HepG2 (cell line): ENCODE results near the gene TIGAR. TPM values are rescaled to one million over a fixed set of nuclear protein-coding genes. Genes with fewer than 3 reads are reported as not detected.

Experiments
- ATAC-seq: fragments of 200-7000 bp; cut with Tn5 transposase; 3 replicates; pipeline ENCODE4 v1.9.1; 2020; ENCODE audit warnings: mild to moderate bottlenecking, moderate library complexity
- BruUV-seq: library from RNA; stranded (reverse); fragments of 400-500 nt; replicated peaks from 2 replicates; lab custom pipeline; 2021; lab: Mats Ljungman, UMichigan
- CTCF ChIA-PET: fragments of 300-600 bp; formaldehyde crosslinking; extraction: SDS; loops from one replicate; lab custom pipeline; 2021; ENCODE audit warnings: low total read pairs, inconsistent platforms, low intra/inter-chr PET ratio; lab: Yijun Ruan, JAX
- POLR2A ChIA-PET: fragments of 350-600 bp; sonication (Branson Sonifier 250); formaldehyde crosslinking; loops from one replicate; lab custom pipeline; 2020; ENCODE audit warnings: antibody characterized with exemption, inconsistent platforms; lab: Yijun Ruan, JAX
- DNase-seq: peaks from one replicate; pipeline ENCODE4 v3.0.0-alpha.2; 2015; ENCODE audit warnings: low spot score
- FAIRE-seq: peaks from 3 replicates; lab custom pipeline; 2011; peaks lifted over from hg19 to GRCh38; lab: Jason Lieb, UNC
- H2AFZ ChIP-seq: one replicate; pipeline ENCODE4 v1.6.1; 2011; ENCODE audit warnings: low read length, inconsistent platforms
- H3K27ac ChIP-seq: fragments of 300-600 bp; 3 replicates; pipeline ENCODE4 v1.8.0; 2011; ENCODE audit warnings: mixed run types, mild to moderate bottlenecking, mixed read lengths, low read length, inconsistent platforms; ENCODE audit not compliant: insufficient read depth; ENCODE audit errors: extremely low read length
- H3K27me3 ChIP-seq, 2 experiments: fragments of 200-600 bp in 1 of 2; 2 replicates in 1 of 2; 3 replicates in 1 of 2; pipeline versions ENCODE4 v1.6.0 to v1.8.0; 2011; ENCODE audit warnings: low read length in 2 of 2, mild to moderate bottlenecking in 2 of 2, moderate library complexity in 2 of 2, inconsistent platforms in 1 of 2; ENCODE audit not compliant: insufficient read depth in 2 of 2, control insufficient read depth in 1 of 2
- H3K36me3 ChIP-seq, 2 experiments: fragments of 200-600 bp in 1 of 2; replicated peaks in 1 of 2; 2 replicates in 1 of 2; 3 replicates in 1 of 2; pipeline versions ENCODE4 v1.5.1 to v1.8.0; 2011; ENCODE audit warnings: low read length in 2 of 2, inconsistent platforms in 1 of 2; ENCODE audit not compliant: insufficient read depth in 2 of 2, control insufficient read depth in 1 of 2
- H3K4me1 ChIP-seq: 2 replicates; pipeline ENCODE4 v1.5.1; 2012; ENCODE audit warnings: low read length, inconsistent platforms; ENCODE audit not compliant: insufficient read depth
- H3K4me2 ChIP-seq: 2 replicates; pipeline ENCODE4 v1.6.0; 2011; ENCODE audit warnings: low read depth, low read length, inconsistent platforms
- H3K4me3 ChIP-seq, 3 experiments: fragments of 200-600 bp in 1 of 3; sonication (generic), shearing (Covaris generic) in 1 of 3; replicated peaks in 1 of 3; 2 replicates each; pipeline ENCODE4 v1.5.1; 2011 to 2016; ENCODE audit warnings: low read length in 3 of 3, inconsistent platforms in 2 of 3, low read depth in 2 of 3, mild to moderate bottlenecking in 2 of 3, control low read depth in 1 of 3, mixed read lengths in 1 of 3; ENCODE audit not compliant: insufficient read depth in 1 of 3
- H3K79me2 ChIP-seq: one replicate; pipeline ENCODE4 v1.6.1; 2011; ENCODE audit warnings: low read length, inconsistent platforms; ENCODE audit not compliant: insufficient read depth
- H3K9ac ChIP-seq: 2 replicates; pipeline ENCODE4 v1.6.0; 2011; ENCODE audit warnings: mild to moderate bottlenecking, low read depth, low read length, inconsistent platforms; ENCODE audit not compliant: insufficient read depth
- H3K9me3 ChIP-seq: 2 replicates; pipeline ENCODE4 v1.5.1; 2012; ENCODE audit warnings: mild to moderate bottlenecking, low read length
- H4K20me1 ChIP-seq: 2 replicates; pipeline ENCODE4 v1.6.0; 2011; ENCODE audit warnings: inconsistent platforms, mild to moderate bottlenecking, low read length, moderate library complexity; ENCODE audit not compliant: insufficient read depth
- ESRRA ChIP-seq: sonication (generic); formaldehyde crosslinking; IDR thresholded peaks from 2 replicates; pipeline ENCODE4 v1.5.1; 2020; ENCODE audit warnings: mild to moderate bottlenecking, low read depth, missing genetic modification reagents
- KDM5A ChIP-seq: fragments of 200-600 bp; sonication (generic); IDR thresholded peaks from 2 replicates; pipeline ENCODE4 v1.7.0; 2018; ENCODE audit warnings: antibody characterized with exemption, mild to moderate bottlenecking, low read length, borderline replicate concordance
- SKIL ChIP-seq: sonication (generic); formaldehyde crosslinking; IDR thresholded peaks from 2 replicates; pipeline ENCODE4 v1.8.0; 2022; ENCODE audit warnings: missing genetic modification reagents, mild to moderate bottlenecking, moderate library complexity, borderline replicate concordance
- XBP1 ChIP-seq: sonication (generic); formaldehyde crosslinking; IDR thresholded peaks from 2 replicates; pipeline ENCODE4 v1.5.0; 2020; ENCODE audit warnings: missing genetic modification reagents
- YY1 ChIP-seq: IDR thresholded peaks from 2 replicates; pipeline ENCODE4 v1.6.1; 2011; ENCODE audit warnings: low read length, low read depth, moderate library complexity, mild to moderate bottlenecking; ENCODE audit not compliant: insufficient read depth, insufficient replicate concordance
- ZNF407 ChIP-seq: sonication (generic); formaldehyde crosslinking; IDR thresholded peaks from one replicate; pipeline ENCODE4 v1.5.1; 2020; ENCODE audit warnings: mild to moderate bottlenecking, missing genetic modification reagents; ENCODE audit errors: not compliant biosample characterization
- ZNF776 ChIP-seq: sonication (generic); formaldehyde crosslinking; IDR thresholded peaks from 2 replicates; pipeline ENCODE4 v1.4.0; 2020; ENCODE audit warnings: mild to moderate bottlenecking, missing genetic modification reagents
- WGBS: methylation state at CpG from one replicate; pipeline ENCODE4 v1.1.6; 2017; ENCODE audit warnings: low lambda C conversion rate; 5-methylcytosine and 5-hydroxymethylcytosine counted together
- in situ Hi-C: cut with HindIII; loops from 2 replicates; pipeline ENCODE4 v1.10.0; 2017; ENCODE audit warnings: low pct_unique_long_range_greater_than_20kb; ENCODE audit not compliant: extremely low pct_ligation_motif_present
- intact Hi-C: fragments of 100-400 bp; cut with micrococcal nuclease; formaldehyde crosslinking; loops from one replicate; pipeline ENCODE4 v1.10.0; 2022; ENCODE audit not compliant: unreplicated experiment
- polyA plus RNA-seq, 8 experiments: library from polyadenylated mRNA; depleted of rRNA in 3 of 8; stranded (reverse) in 7 of 8; unstranded in 1 of 8; fragments of >200 nt; fragmentation: Illumina TruSeq in 4 of 8; extraction: Trizol in 4 of 8; gene quantifications; 2 replicates each; pipeline versions ENCODE4 v1.2.1 to v1.2.3, GENCODE V29; 2011 to 2016; ENCODE audit warnings: low read depth in 4 of 8, missing spikeins in 1 of 8, mixed read lengths in 1 of 8; ENCODE audit not compliant: insufficient read depth in 1 of 8
- total RNA-seq, 5 experiments: library from RNA; depleted of rRNA; stranded (reverse); fragments of >200 nt; fragmentation: Illumina TruSeq; extraction: Trizol; gene quantifications; 2 replicates each; pipeline ENCODE4 v1.2.3, GENCODE V29; 2016; ENCODE audit warnings: low read depth in 1 of 5

The TIGAR gene
- total and polyA plus RNA-seq, 2 of the 13 experiments (the other 11 are each of a cell fraction or from before 2014, with no cell fraction given) = 2.6 to 21.8 TPM

- in situ Hi-C loops (no loop called here), intact Hi-C loops (no loop called here)
- FAIRE-seq = no peak
- ChIA-PET POLR2A (no interaction called here), CTCF (no interaction called here)
- Histone ChIP-seq H3K27me3 (peaks cover 5 to 40% of the 10 kb centered on the region in 2 experiments; a peak in 3 of 5 replicates), H3K4me3 (no peak overlapping the region), H3K9me3 (no peaks in the 10 kb centered on the region), H4K20me1 (no peaks in the 10 kb centered on the region), H3K9ac (no peak overlapping the region), H3K36me3 (no peaks in the 10 kb centered on the region), H3K4me1 (peaks cover 20% of the 10 kb centered on the region), H3K27ac (no peak overlapping the region), H3K4me2 (no peak overlapping the region), H3K79me2 (no peaks in the 10 kb centered on the region), H2AFZ (no peak overlapping the region)
- TF ChIP-seq XBP1 (CRISPR knock-in tag) (no peak), ESRRA (0 out of 2 replicates have a peak, but pooled peaks have one; percentile 52)
- WGBS = 0% methylated on average over 5 of the region's 6 CpGs
- no TSS peak for BruUV-seq
- no peak for ATAC-seq
- DNase-seq = no peak
Observed at GRCh38 chr12:4375449-4375848, 54.4 kb downstream of the TIGAR start.

GRCh38 chr12:4378772-4379171, 57.8 kb downstream of the TIGAR start:
- POLR2A ChIA-PET = no interaction called here
- H3K4me2 ChIP-seq = no peak overlapping the region
- in situ Hi-C loops = no loop called here
- H3K27ac ChIP-seq = no peak overlapping the region
- FAIRE-seq (no peak), ATAC-seq (no peak), DNase-seq (no peak)
- no peak overlapping the region for H2AFZ ChIP-seq
- no peak overlapping the region for H3K9ac ChIP-seq
- H3K27me3 ChIP-seq = peaks cover 1 to 23% of the 10 kb centered on the region in 2 experiments; a peak in 3 of 5 replicates
- no peak overlapping the region for H3K4me3 ChIP-seq
- H4K20me1 ChIP-seq = no peaks in the 10 kb centered on the region
- H3K79me2 ChIP-seq = no peaks in the 10 kb centered on the region
- BruUV-seq = no TSS peak
- intact Hi-C loops = no loop called here
- peaks cover 24% of the 10 kb centered on the region for H3K4me1 ChIP-seq
- 0% methylated on average over 1 of the region's 1 CpG for WGBS
- CTCF ChIA-PET = no interaction called here
- no peaks in the 10 kb centered on the region for H3K9me3 ChIP-seq
- no peaks in the 10 kb centered on the region for H3K36me3 ChIP-seq
- TF ChIP-seq YY1 (no peak), ZNF776 (CRISPR knock-in tag) (no peak), ZNF407 (CRISPR knock-in tag) (no peak), SKIL (no peak), KDM5A (no peak)
